GM18502 (cell line): Measurements from ENCODE around the gene ITGB7.
A peak's percentile ranks its signal among the peaks of the same experiment; 100 is the strongest.

Experiments
- ATAC-seq: cut with Tn5 transposase; IDR thresholded peaks from one replicate; pipeline ENCODE4 v1.9.1; 2021; ENCODE audit warnings: mild to moderate bottlenecking; ENCODE audit not compliant: unreplicated experiment, poor library complexity

The ITGB7 gene

DNA sequence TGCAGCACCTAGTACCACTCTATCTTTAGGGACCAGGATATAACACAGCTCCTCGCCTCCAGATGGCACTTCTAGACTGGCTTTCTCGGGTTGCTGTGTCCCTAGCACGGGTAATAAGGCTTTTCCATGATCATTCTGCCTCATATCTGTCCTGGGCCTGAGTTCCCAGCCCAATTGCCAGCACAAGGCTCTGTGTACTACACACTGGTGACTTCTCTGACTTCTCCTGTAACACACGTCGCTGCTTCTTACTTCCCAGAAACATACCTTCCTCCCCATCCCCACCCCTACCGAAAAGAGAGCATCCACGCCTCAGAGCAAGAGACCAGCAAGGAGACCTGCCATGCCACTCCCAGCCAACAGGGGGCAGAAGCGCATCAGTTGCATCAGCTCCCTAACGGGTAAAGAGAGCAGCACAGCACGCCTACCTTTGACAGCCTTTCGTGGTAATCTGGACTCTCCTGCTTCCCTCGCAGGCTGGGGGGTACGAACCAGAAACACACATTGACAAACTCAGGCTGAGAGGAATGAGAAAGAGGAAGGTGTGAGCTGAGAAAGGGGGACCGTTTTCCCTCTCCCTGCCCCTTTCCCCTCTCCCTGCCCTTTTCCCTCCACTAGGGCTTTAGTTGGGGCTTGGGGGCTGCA lies 47.7 kb downstream of the ITGB7 start:
- ATAC-seq = peak; percentile 71

- ATAC-seq = no peak
These were observed 54.7 kb downstream of the ITGB7 start for GRCh38 chr12:53152390-53152789.

GRCh38 chr12:53151039-53151438 lies 56.0 kb downstream of the ITGB7 start:
- no peak for ATAC-seq

GRCh38 chr12:53147653-53148052 lies 59.4 kb downstream of the ITGB7 start:
- no peak for ATAC-seq

DNA sequence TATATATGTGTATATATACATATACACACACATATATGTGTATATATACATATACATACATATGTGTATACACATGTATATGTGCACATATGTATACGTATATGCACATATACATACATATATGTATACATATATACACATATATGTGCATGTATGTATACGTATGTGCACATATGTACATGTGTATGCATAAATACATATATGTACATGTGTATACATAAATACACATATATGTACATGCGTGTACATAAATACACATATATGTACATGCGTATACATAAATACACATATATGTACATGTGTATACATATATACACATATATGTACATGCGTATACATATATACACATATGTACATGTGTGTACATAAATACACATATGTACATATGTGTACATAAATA lies 59.9 kb downstream of the ITGB7 start:
- ATAC-seq = no peak

GRCh38 chr12:53145383-53146260 lies 61.4 kb downstream of the ITGB7 start:
- no peak for ATAC-seq

DNA sequence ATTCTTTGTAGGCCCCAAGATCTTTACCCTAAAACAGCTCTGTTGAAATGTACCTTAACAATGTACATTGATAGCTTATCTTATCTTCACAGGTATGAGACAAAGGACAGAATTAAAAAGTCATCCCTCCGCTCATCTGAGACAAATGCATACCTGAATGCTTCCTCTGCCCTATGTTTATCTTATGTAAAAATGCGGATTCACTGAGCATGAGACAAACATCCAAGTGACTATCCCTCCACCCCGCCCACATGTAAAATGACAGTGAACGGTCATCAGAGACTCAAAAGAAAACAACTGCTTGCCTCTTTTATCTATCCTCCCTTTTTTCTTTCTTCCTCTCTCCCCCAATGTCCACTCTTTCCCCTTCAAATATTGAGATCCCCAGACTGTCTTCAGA lies 63.7 kb downstream of the ITGB7 start:
- ATAC-seq = no peak
